HG03108 (cell line): ENCODE data around the gene CLEC4F.

Source experiments
- ATAC-seq: cut with Tn5 transposase; IDR thresholded peaks from one replicate; pipeline ENCODE4 v1.9.1; 2021; ENCODE audit warnings: moderate library complexity; ENCODE audit not compliant: unreplicated experiment

Gene CLEC4F

GRCh38 chr2:70820499-70820898 lies at the start of gene CLEC4F:
Gene CLEC4F, minus strand, starts transcription at chr2:70820599. Its CDS starts 76 bp downstream, at chr2:70820523.
- no peak for ATAC-seq

GRCh38 chr2:70868970-70869369 lies 48.6 kb upstream of the CLEC4F start:
- no peak for ATAC-seq

- ATAC-seq = no peak
These were observed 41.6 kb upstream of the CLEC4F start for GRCh38 chr2:70861777-70862625.

GRCh38 chr2:70855667-70856066 lies 35.3 kb upstream of the CLEC4F start:
- no peak for ATAC-seq

GRCh38 chr2:70854411-70854810 lies 34.0 kb upstream of the CLEC4F start:
- ATAC-seq = no peak

GRCh38 chr2:70852824-70853223 lies 32.4 kb upstream of the CLEC4F start:
- no peak for ATAC-seq

- ATAC-seq = peak; percentile 60
These were observed 31.3 kb upstream of the CLEC4F start for GRCh38 chr2:70851704-70852103.

- no peak for ATAC-seq
These were observed 30.5 kb upstream of the CLEC4F start for GRCh38 chr2:70850925-70851324.

- ATAC-seq = no peak
These were observed 22.0 kb upstream of the CLEC4F start for GRCh38 chr2:70842401-70842800.

GRCh38 chr2:70837980-70838925 lies 17.9 kb upstream of the CLEC4F start:
- no peak for ATAC-seq

GRCh38 chr2:70835643-70836042 lies 15.2 kb upstream of the CLEC4F start, which contains the start of gene CD207:
Gene CD207, minus strand, starts transcription at chr2:70835816. Its CDS starts 40 bp downstream, at chr2:70835776.
- no peak for ATAC-seq

GRCh38 chr2:70834881-70835280 lies 14.5 kb upstream of the CLEC4F start:
- no peak for ATAC-seq

- ATAC-seq = no peak
These were observed 13.7 kb upstream of the CLEC4F start for GRCh38 chr2:70834106-70834505.

- ATAC-seq = no peak
These were observed 12.8 kb upstream of the CLEC4F start for GRCh38 chr2:70833246-70833645.

- ATAC-seq = no peak
These were observed 12.0 kb upstream of the CLEC4F start for GRCh38 chr2:70832386-70832785.

- no peak for ATAC-seq
These were observed 11.5 kb upstream of the CLEC4F start for GRCh38 chr2:70831861-70832260.

GRCh38 chr2:70830366-70830765 lies 10.0 kb upstream of the CLEC4F start:
- ATAC-seq = no peak

- ATAC-seq = no peak
These were observed 9.5 kb upstream of the CLEC4F start for GRCh38 chr2:70829916-70830315.

- no peak for ATAC-seq
These were observed 8.8 kb upstream of the CLEC4F start for GRCh38 chr2:70828914-70829824.

- ATAC-seq = no peak
These were observed 7.7 kb upstream of the CLEC4F start for GRCh38 chr2:70828115-70828514.

- no peak for ATAC-seq
These were observed 7.0 kb upstream of the CLEC4F start for GRCh38 chr2:70827388-70827787.
